Glomerular endothelial cell (primary cell): Measurements from ENCODE around the gene SPOCK3. TPM values are rescaled to one million over a fixed set of nuclear protein-coding genes. Genes with fewer than 3 reads are reported as not detected.

ENCODE experiments used
- DNase-seq: peaks from one replicate; pipeline ENCODE4 v3.0.0-alpha.2; 2011; ENCODE audit warnings: low read depth, low spot score; ENCODE audit errors: extremely low read depth
- total RNA-seq: library from RNA; depleted of rRNA; stranded (reverse); fragments of >200 nt; gene quantifications from 2 replicates; pipeline ENCODE4 v1.2.3, GENCODE V29; 2015

The SPOCK3 gene
- total RNA-seq, 1 donor from 2014 or later = 2.0 TPM

DNA sequence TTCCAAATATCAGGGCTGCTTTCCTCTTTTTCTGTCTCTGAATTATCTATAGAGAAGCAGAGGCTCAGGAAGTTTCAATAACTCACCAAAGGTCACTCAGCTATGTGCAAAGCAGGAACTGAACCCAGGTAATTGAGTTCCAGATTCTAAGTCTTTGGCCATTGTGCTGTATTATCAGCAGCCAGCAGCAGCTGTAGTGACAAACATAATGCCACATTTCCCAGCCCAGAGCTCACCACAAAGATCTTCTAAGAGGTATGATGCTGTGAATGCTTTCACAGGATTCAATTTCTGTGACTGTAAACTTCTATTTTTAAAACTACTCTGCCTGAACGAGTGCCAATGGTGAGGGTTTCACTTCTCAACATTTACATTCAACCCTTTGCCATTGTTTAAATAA lies 56.4 kb downstream of the SPOCK3 start:
- no peak for DNase-seq

DNA sequence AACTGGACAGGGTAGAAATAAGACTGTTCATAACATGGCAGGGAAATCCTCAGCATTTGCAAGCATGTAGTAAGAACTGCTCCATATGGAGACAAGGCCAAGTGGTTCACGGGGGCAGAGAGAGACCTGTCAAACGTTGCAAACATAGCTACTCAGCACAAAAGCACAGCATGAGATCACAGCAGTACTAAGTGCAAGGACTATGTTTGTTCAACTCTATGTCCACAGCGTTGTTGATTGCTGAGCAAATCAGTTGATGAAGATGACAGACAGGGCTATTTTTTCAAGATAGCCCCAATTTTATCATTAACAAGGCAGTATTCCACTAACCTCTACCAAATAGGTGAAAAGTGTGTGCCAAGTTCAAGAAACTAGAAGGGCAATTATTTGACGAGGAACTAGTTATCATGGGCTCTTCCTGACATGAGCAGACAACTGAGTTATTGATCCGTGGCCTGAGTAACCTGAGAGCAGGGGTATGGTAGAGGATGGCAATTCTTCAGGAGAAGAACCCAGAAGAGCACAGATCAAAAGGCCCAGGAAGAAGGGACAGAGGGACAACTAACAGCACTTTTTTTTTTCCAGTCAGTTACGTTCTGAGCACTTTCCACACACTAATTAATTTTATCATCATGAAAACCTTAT lies 57.4 kb downstream of the SPOCK3 start:
- no peak for DNase-seq

- DNase-seq = no peak
Observed at GRCh38 chr4:167171928-167172327, 62.4 kb downstream of the SPOCK3 start.

- DNase-seq = no peak
Observed at GRCh38 chr4:167168611-167169010, 65.7 kb downstream of the SPOCK3 start.

GRCh38 chr4:167150587-167150986 lies 83.7 kb downstream of the SPOCK3 start:
- no peak for DNase-seq

DNA sequence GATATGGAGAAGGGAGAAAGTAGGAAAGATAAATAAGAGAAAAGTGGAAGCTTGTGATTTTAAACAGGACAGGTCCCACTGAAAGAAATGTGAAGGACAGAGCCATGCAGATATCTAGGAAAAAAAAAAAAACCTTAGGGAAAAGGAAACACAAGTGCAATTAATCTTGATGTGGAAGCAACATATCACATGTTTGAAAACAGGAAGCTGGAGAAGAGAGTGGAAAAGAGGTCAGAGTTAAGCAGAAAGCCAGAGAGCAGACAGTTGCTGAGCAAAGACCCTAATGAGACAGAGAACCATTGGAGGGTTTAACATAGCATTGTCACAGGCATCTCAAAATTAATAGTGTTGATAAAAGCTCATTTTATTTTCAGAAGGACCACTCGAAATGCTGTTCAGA lies 89.7 kb downstream of the SPOCK3 start:
- no peak for DNase-seq

- no peak for DNase-seq
Observed at GRCh38 chr4:167143018-167143417, 91.3 kb downstream of the SPOCK3 start.

DNA sequence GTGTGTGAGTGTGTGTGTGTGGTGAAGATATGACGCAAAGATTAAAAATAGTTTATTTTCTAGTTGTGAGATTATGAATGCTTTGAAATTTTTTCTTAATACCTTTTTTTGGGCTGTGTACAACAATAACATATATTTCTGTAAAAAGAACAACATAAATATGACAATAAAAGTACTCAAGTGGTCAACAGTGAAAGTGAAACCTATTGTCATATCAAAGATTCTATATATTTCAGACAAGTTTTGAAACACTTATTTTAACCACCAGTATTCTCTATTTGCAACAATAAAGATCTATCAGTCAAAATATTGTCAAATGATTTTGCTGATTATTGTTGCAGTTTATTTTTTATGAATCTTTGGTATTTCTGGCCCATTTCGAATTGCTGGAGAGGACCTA lies 98.0 kb downstream of the SPOCK3 start:
- no peak for DNase-seq

GRCh38 chr4:167129146-167129545 lies 105.1 kb downstream of the SPOCK3 start:
- DNase-seq = no peak

- DNase-seq = no peak
Observed at GRCh38 chr4:167119392-167119791, 114.9 kb downstream of the SPOCK3 start.

GRCh38 chr4:167117273-167117672 lies 117.0 kb downstream of the SPOCK3 start:
- DNase-seq = no peak

DNA sequence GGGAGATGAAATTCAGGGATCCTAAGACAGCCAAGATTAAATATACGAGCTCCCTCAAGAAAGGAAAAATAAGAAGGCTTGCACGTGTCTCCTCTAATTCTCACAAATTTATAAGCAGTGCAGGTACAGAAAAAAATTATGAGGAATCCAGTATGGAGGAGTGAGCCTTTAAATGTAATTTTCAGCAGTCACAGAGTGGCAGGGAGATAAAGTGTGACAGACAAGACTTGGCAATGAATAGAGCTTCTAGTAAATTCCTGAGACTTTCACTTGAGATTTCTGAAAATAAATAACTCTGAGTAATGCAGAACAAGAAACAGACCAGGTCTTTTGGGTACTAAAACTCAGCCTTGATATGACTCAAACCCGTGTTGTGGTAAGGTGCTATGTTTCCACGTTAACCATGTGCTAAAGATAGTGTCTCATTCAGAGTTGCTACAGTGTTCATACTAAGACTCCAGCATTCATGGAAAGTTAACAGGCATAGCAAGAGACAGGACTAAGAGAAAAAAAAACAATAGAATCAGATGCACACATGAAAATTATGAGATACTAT lies 119.8 kb downstream of the SPOCK3 start:
- DNase-seq = no peak

DNA sequence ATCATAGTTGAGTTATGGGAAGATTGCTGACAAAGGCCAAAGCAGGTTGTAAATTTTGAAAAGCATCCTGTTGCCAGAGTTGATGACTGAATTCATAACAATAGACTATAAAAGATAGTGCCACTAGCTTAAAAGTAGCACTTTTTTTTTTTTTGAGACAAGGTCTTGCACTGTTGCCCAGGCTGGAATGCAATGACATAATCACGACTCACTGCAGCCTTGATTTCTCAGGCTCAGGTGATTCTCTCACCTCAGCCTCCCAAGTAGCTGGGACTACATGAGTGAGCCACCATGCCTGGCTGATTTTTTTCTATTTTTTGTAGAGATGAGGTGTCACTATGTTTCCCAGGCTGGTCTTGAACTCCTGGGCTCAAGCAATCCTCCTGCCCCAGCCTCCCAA lies 122.7 kb downstream of the SPOCK3 start:
- DNase-seq = no peak

- DNase-seq = no peak
Observed at GRCh38 chr4:167111092-167111491, 123.2 kb downstream of the SPOCK3 start.

- no peak for DNase-seq
Observed at GRCh38 chr4:167109859-167110258, 124.4 kb downstream of the SPOCK3 start.

DNA sequence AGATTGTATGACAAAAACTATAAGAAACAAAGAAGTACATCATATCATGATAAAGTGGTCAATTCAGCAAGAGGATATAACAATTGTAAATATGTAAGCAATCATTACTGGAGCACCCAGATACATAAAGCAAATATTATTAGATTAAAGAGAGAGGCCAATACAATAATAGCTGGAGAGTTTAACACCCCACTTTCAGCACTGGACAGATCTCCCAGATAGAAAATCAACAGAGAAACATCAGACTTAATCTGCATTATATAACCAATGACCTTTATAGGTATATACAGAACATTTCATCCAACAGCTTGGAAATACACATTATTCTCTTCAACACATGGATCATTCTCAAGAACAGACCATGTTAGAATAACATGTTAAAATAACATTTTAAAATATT lies 128.4 kb downstream of the SPOCK3 start:
- no peak for DNase-seq

DNA sequence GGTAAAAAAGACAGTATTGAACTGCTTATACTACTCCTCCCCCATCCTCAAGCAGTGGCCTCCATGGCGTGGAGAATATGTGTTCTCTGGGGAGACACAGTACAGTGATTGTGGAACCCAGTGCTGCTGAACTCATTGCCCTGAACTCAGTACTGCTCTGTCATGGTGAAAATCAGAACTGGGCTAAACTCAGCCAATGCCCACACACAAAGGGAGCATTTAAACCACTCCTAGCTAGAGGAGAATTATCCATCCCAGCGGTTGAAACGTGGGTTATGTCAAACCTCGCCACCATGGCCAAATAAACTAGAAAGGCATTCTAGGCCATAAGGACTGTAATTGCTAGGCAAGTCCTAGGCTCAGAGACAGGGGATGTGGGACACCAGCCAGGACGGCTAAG lies 131.8 kb downstream of the SPOCK3 start:
- no peak for DNase-seq

DNA sequence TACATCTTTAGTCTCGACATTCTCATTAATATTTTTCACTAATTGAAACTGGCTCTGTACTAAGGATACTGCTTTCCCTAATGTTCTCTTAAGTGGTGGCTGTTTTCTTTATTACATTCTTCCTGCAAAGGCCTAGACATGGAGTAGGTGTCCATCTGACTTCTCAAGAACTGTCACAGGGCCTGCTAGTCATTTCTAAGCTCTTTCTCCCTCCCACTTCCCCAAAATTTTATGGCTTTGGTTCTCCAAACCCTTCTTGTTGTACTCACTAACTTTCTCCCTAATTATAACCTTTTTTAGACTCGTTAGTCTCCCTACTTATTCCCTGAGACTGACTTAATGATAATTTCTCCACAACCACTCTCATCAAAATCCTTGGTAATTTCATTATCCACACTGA lies 133.3 kb downstream of the SPOCK3 start:
- DNase-seq = no peak

GRCh38 chr4:167100120-167100519 lies 134.2 kb downstream of the SPOCK3 start:
- DNase-seq = peak; percentile 34

- no peak for DNase-seq
Observed at GRCh38 chr4:167088115-167088514, 146.2 kb downstream of the SPOCK3 start.

GRCh38 chr4:167084321-167084720 lies 150.0 kb downstream of the SPOCK3 start:
- no peak for DNase-seq

- DNase-seq = no peak
Observed at GRCh38 chr4:167079762-167080161, 154.5 kb downstream of the SPOCK3 start.

- DNase-seq = no peak
Observed at GRCh38 chr4:167052631-167053091, 181.6 kb downstream of the SPOCK3 start.
